ENCODE results near the gene SBK1. TPM values are rescaled to one million over a fixed set of nuclear protein-coding genes. Genes with fewer than 3 reads are reported as not detected.

SBK1 gene
- total and polyA plus RNA-seq, 10 of the 15 experiments (the other 5 are each of a cell fraction or from before 2014, with no cell fraction given), result 0.04 to 0.26 (median 0.06) TPM; not detected in 4

GRCh38 chr16:28303132-28303531 is 10.8 kb downstream of the SBK1 start:
- CTCF ChIA-PET, result interaction anchor here (0.7 kb wide), 1 partner anchor 26 kb away, joined by 3 read pairs; no protein-coding TSS in a partner anchor
- no peaks in the 10 kb centered on the region for H4K20me1 ChIP-seq (ENCODE audit: control insufficient read depth, insufficient read depth)
- in situ Hi-C loops (cut with MboI) (no loop called here), intact Hi-C loops (cut with micrococcal nuclease; ENCODE audit: unreplicated experiment) (no loop called here)
- H3K9ac ChIP-seq (ENCODE audit: control insufficient read depth, insufficient read depth, low read length), result no peak overlapping the region
- H3K79me2 ChIP-seq (ENCODE audit: control insufficient read depth, insufficient read depth, low read length), result no peaks in the 10 kb centered on the region
- POLR2A ChIA-PET, result no interaction called here
- H3K27ac ChIP-seq (ENCODE audit: control insufficient read depth, insufficient read depth), result no peak overlapping the region
- H2AFZ ChIP-seq (ENCODE audit: control insufficient read depth, low read depth, low read length), result no peak overlapping the region
- no TSS peak for BruUV-seq (replicated peaks)
- DNase-seq (ENCODE audit: low read depth, low spot score) (no peak), ATAC-seq (no peak), FAIRE-seq (no peak)
- no peaks in the 10 kb centered on the region for H3K36me3 ChIP-seq (ENCODE audit: control insufficient read depth in 2 of 2, insufficient read depth in 2 of 2, low read length in 1 of 2)
- peaks cover 0 to 4% of the 10 kb centered on the region in 2 experiments; a peak in 3 of 4 replicates for H3K27me3 ChIP-seq (replicated peaks in 1 of 2; ENCODE audit: control insufficient read depth in 2 of 2, insufficient read depth in 2 of 2, low read length in 1 of 2)
- no peak overlapping the region for H3K4me3 ChIP-seq
- no peaks in the 10 kb centered on the region for H3K9me3 ChIP-seq (replicated peaks; ENCODE audit: control insufficient read depth, insufficient read depth, low read length)
- no peaks in the 10 kb centered on the region for H3K4me1 ChIP-seq (ENCODE audit: control insufficient read depth, insufficient read depth, low read length)
- RAD21 ChIA-PET (ENCODE audit: unreplicated experiment), result no interaction called here
- SMC1A ChIA-PET (ENCODE audit: uncharacterized antibody, unreplicated experiment), result no interaction called here
- no peak overlapping the region for H3K4me2 ChIP-seq (ENCODE audit: control insufficient read depth, insufficient read depth)
- TF ChIP-seq DPF2 (IDR thresholded peaks at IDR 0.05) (no peak), RAD21 (IDR thresholded peaks at IDR 0.05; ENCODE audit: insufficient read depth, low read depth, low read length) (no peak), CREB1 (IDR thresholded peaks at IDR 0.05; ENCODE audit: low read depth) (no peak), ZNF622 (IDR thresholded peaks at IDR 0.05) (no peak), FOS (IDR thresholded peaks at IDR 0.05; ENCODE audit: borderline replicate concordance, extremely low read depth, insufficient read length) (no peak), RELA (IDR thresholded peaks at IDR 0.05; ENCODE audit: borderline replicate concordance, partially characterized antibody) (no peak), PML (IDR thresholded peaks at IDR 0.05; ENCODE audit: low read length) (no peak), BMI1 (IDR thresholded peaks at IDR 0.05; ENCODE audit: borderline replicate concordance) (no peak), IRF4 (IDR thresholded peaks at IDR 0.05; ENCODE audit: low read depth, low read length) (no peak)
- TF ChIP-seq, protein P1, sequence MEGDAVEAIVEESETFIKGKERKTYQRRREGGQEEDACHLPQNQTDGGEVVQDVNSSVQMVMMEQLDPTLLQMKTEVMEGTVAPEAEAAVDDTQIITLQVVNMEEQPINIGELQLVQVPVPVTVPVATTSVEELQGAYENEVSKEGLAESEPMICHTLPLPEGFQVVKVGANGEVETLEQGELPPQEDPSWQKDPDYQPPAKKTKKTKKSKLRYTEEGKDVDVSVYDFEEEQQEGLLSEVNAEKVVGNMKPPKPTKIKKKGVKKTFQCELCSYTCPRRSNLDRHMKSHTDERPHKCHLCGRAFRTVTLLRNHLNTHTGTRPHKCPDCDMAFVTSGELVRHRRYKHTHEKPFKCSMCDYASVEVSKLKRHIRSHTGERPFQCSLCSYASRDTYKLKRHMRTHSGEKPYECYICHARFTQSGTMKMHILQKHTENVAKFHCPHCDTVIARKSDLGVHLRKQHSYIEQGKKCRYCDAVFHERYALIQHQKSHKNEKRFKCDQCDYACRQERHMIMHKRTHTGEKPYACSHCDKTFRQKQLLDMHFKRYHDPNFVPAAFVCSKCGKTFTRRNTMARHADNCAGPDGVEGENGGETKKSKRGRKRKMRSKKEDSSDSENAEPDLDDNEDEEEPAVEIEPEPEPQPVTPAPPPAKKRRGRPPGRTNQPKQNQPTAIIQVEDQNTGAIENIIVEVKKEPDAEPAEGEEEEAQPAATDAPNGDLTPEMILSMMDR (IDR thresholded peaks at IDR 0.05 in 2 of 3, conservative IDR thresholded peaks at IDR 0.05 in 1 of 3; ENCODE audit: control insufficient read depth in 2 of 3, extremely low read depth in 1 of 3, insufficient read depth in 1 of 3, low read depth in 3 of 3, low read length in 3 of 3), result no peak

All from GM12878 (cell line).